ENCODE results near the gene PHLDA2.

DNA sequence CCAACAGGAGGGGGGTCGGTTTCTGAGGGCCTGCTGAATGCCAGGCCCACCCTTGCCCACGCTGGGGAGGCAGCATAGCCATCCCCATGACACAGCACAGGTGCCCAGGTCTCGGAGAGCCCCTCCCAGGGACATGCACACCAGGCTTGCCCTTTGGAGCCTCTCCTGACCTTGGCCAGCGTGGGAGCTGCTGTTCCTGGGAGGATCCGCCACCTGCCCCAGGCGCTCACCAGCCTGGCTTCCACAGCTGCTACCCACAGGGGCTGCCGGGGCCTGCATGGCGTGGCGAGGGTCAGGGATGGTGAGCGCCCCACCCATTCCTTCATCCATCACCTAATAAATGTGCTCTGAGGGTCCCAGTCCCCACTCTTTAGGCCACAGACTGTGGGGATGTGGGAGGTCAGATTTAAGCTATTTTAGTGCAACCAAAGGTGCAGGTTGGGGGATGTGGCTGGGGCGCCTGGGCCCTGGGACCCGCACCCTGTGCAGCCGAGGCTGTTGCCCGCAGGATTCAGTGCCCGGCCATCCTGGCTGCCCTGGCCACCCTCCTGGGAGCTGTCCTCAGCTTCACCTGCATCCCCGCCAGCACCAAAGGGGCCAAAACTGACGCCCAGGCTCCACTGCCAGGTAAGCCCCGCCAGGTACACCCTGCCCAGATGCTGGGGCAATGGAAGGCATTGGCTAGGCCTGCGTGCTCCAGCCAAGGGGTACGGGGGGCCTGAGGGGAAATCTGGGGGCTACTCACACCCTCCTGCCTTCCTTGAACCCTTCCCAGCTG is 12.9 kb downstream of the PHLDA2 start:
- TF ChIP-seq, protein P1, sequence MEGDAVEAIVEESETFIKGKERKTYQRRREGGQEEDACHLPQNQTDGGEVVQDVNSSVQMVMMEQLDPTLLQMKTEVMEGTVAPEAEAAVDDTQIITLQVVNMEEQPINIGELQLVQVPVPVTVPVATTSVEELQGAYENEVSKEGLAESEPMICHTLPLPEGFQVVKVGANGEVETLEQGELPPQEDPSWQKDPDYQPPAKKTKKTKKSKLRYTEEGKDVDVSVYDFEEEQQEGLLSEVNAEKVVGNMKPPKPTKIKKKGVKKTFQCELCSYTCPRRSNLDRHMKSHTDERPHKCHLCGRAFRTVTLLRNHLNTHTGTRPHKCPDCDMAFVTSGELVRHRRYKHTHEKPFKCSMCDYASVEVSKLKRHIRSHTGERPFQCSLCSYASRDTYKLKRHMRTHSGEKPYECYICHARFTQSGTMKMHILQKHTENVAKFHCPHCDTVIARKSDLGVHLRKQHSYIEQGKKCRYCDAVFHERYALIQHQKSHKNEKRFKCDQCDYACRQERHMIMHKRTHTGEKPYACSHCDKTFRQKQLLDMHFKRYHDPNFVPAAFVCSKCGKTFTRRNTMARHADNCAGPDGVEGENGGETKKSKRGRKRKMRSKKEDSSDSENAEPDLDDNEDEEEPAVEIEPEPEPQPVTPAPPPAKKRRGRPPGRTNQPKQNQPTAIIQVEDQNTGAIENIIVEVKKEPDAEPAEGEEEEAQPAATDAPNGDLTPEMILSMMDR (IDR thresholded peaks at IDR 0.05; ENCODE audit: low read depth, low read length, poor library complexity, severe bottlenecking): no peak
- no peak for TF ChIP-seq EZH2phosphoT487 (IDR thresholded peaks at IDR 0.05; ENCODE audit: borderline replicate concordance, low read length)

Measured in DOHH2 (cell line).